ENCODE measurements around the gene MVB12B.

MVB12B gene

GRCh38 chr9:126478216-126478981 is 151.8 kb downstream of the MVB12B start:
- TF ChIP-seq MAX (IDR thresholded peaks at IDR 0.05; ENCODE audit: low read depth, low read length) = no peak
- TF ChIP-seq POLR2A (IDR thresholded peaks at IDR 0.05; ENCODE audit: extremely low read depth, insufficient read length) = no peak
- no peak for TF ChIP-seq CTCF (IDR thresholded peaks at IDR 0.05; ENCODE audit: low read depth, low read length)
- TF ChIP-seq MYC (IDR thresholded peaks at IDR 0.05; ENCODE audit: low read depth, low read length) = no peak
- no peak for DNase-seq (ENCODE audit: low read depth)
- no peak overlapping the region for H3K4me3 ChIP-seq (ENCODE audit: low read depth, low read length)

GRCh38 chr9:126479515-126479914 is 152.9 kb downstream of the MVB12B start:
- TF ChIP-seq MAX (IDR thresholded peaks at IDR 0.05; ENCODE audit: low read depth, low read length) (no peak), POLR2A (IDR thresholded peaks at IDR 0.05; ENCODE audit: extremely low read depth, insufficient read length) (no peak), CTCF (IDR thresholded peaks at IDR 0.05; ENCODE audit: low read depth, low read length) (no peak), MYC (IDR thresholded peaks at IDR 0.05; ENCODE audit: low read depth, low read length) (no peak)
- no peak overlapping the region for H3K4me3 ChIP-seq (ENCODE audit: low read depth, low read length)
- DNase-seq (ENCODE audit: low read depth) = no peak

- DNase-seq (ENCODE audit: low read depth) = no peak
- no peak overlapping the region for H3K4me3 ChIP-seq (ENCODE audit: low read depth, low read length)
- TF ChIP-seq MAX (IDR thresholded peaks at IDR 0.05; ENCODE audit: low read depth, low read length) = no peak
- TF ChIP-seq CTCF (IDR thresholded peaks at IDR 0.05; ENCODE audit: low read depth, low read length) = no peak
- TF ChIP-seq MYC (IDR thresholded peaks at IDR 0.05; ENCODE audit: low read depth, low read length) = no peak
- no peak for TF ChIP-seq POLR2A (IDR thresholded peaks at IDR 0.05; ENCODE audit: extremely low read depth, insufficient read length)
Observed at GRCh38 chr9:126480813-126481212, 154.2 kb downstream of the MVB12B start.

GRCh38 chr9:126481862-126482261 is 155.2 kb downstream of the MVB12B start:
- no peak for DNase-seq (ENCODE audit: low read depth)
- no peak overlapping the region for H3K4me3 ChIP-seq (ENCODE audit: low read depth, low read length)
- TF ChIP-seq MYC (IDR thresholded peaks at IDR 0.05; ENCODE audit: low read depth, low read length) (no peak), POLR2A (IDR thresholded peaks at IDR 0.05; ENCODE audit: extremely low read depth, insufficient read length) (no peak), MAX (IDR thresholded peaks at IDR 0.05; ENCODE audit: low read depth, low read length) (no peak), CTCF (IDR thresholded peaks at IDR 0.05; ENCODE audit: low read depth, low read length) (no peak)

GRCh38 chr9:126482361-126483044 is 155.9 kb downstream of the MVB12B start:
- TF ChIP-seq POLR2A (IDR thresholded peaks at IDR 0.05; ENCODE audit: extremely low read depth, insufficient read length) = no peak
- no peak for TF ChIP-seq MYC (IDR thresholded peaks at IDR 0.05; ENCODE audit: low read depth, low read length)
- TF ChIP-seq MAX (IDR thresholded peaks at IDR 0.05; ENCODE audit: low read depth, low read length) = no peak
- TF ChIP-seq CTCF (IDR thresholded peaks at IDR 0.05; ENCODE audit: low read depth, low read length) = no peak
- no peak for DNase-seq (ENCODE audit: low read depth)
- H3K4me3 ChIP-seq (ENCODE audit: low read depth, low read length) = no peak overlapping the region
